ENCODE measurements around the gene PES1. TPM values are rescaled to one million over a fixed set of nuclear protein-coding genes. Genes with fewer than 3 reads are reported as not detected.
"Not testable (repeated sequence)": the region's sequence is repeated elsewhere in the genome, so short reads cannot be mapped to it uniquely, and the experiment has no call there.

The PES1 gene
- polyA plus RNA-seq (ENCODE audit: insufficient read length), result 73.1 TPM
- long read RNA-seq, donor 1, transcript PES1-202 (15 exons, 2,295 nt), result major isoform, 11 of 17 reads
- long read RNA-seq, donor 1, partial matches to known transcripts, result 0 of 17 reads
- long read RNA-seq, donor 1, other reads (novel, unspliced or antisense), result 0 of 17 reads
- long read RNA-seq, donor 2, transcript PES1-202 (15 exons, 2,295 nt), result major isoform, 6 of 9 reads
- long read RNA-seq, donor 2, partial matches to known transcripts, result 0 of 9 reads
- long read RNA-seq, donor 2, other reads (novel, unspliced or antisense), result 0 of 9 reads
- long read RNA-seq, donor 3, partial matches to known transcripts, result 0 of 2 reads
- long read RNA-seq, donor 3, other reads (novel, unspliced or antisense), result 0 of 2 reads
- long read RNA-seq, donor 4, partial matches to known transcripts, result 5 of 5 reads
- long read RNA-seq, donor 4, other reads (novel, unspliced or antisense), result 0 of 5 reads
- long read RNA-seq, donor 5, transcript PES1-202 (15 exons, 2,295 nt), result major isoform, 17 of 149 reads
- long read RNA-seq, donor 5, transcript PES1-212 (2 exons, 1,732 nt), result minor isoform, 5 of 149 reads
- long read RNA-seq, donor 5, partial matches to known transcripts, result 96 of 149 reads
- long read RNA-seq, donor 5, other reads (novel, unspliced or antisense), result 26 of 149 reads
- long read RNA-seq, donor 6, transcript PES1-209 (4 exons, 713 nt), result minor isoform, 6 of 20 reads
- long read RNA-seq, donor 6, transcript PES1-202 (15 exons, 2,295 nt), result major isoform, 10 of 20 reads
- long read RNA-seq, donor 6, partial matches to known transcripts, result 0 of 20 reads
- long read RNA-seq, donor 6, other reads (novel, unspliced or antisense), result 0 of 20 reads
- long read RNA-seq, donor 7, transcript PES1-202 (15 exons, 2,295 nt), result major isoform, 19 of 27 reads
- long read RNA-seq, donor 7, partial matches to known transcripts, result 0 of 27 reads
- long read RNA-seq, donor 7, other reads (novel, unspliced or antisense), result 5 of 27 reads
- long read RNA-seq, donor 8, transcript PES1-202 (15 exons, 2,295 nt), result major isoform, 8 of 11 reads
- long read RNA-seq, donor 8, partial matches to known transcripts, result 0 of 11 reads
- long read RNA-seq, donor 8, other reads (novel, unspliced or antisense), result 0 of 11 reads

GRCh38 chr22:30591588-30592359 is at the start of gene PES1:
PES1 (minus strand) TSS chr22:30591910; CDS start chr22:30591833, 77 bp downstream.
- DNase-seq, result peak; percentile 98

- DNase-seq, result no peak
Observed at GRCh38 chr22:30640839-30641430, 49.2 kb upstream of the PES1 start.

DNA sequence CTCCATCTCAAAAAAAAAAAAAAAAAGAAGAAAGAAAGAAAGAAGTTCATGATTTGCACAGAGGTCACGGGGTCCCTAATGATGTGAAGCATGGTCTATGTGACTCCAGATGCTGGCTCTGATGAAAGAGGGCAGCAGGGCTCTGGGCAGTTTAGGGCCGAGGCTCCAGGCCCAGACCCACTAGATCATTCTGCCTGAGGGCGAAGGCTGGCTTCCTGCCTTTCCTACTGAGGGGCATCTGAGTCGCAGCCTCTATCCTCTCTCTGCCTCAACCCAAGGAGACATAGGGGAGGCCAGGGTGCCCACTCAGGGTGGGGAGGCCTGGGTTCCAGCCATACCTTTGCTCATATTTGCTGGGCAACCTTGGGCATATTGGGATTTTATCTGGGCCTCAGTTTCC is 48.7 kb upstream of the PES1 start:
- no peak for DNase-seq

GRCh38 chr22:30637701-30638114 is 46.0 kb upstream of the PES1 start:
- no peak for DNase-seq

GRCh38 chr22:30636226-30637077 is 44.7 kb upstream of the PES1 start:
- DNase-seq, result no peak

DNA sequence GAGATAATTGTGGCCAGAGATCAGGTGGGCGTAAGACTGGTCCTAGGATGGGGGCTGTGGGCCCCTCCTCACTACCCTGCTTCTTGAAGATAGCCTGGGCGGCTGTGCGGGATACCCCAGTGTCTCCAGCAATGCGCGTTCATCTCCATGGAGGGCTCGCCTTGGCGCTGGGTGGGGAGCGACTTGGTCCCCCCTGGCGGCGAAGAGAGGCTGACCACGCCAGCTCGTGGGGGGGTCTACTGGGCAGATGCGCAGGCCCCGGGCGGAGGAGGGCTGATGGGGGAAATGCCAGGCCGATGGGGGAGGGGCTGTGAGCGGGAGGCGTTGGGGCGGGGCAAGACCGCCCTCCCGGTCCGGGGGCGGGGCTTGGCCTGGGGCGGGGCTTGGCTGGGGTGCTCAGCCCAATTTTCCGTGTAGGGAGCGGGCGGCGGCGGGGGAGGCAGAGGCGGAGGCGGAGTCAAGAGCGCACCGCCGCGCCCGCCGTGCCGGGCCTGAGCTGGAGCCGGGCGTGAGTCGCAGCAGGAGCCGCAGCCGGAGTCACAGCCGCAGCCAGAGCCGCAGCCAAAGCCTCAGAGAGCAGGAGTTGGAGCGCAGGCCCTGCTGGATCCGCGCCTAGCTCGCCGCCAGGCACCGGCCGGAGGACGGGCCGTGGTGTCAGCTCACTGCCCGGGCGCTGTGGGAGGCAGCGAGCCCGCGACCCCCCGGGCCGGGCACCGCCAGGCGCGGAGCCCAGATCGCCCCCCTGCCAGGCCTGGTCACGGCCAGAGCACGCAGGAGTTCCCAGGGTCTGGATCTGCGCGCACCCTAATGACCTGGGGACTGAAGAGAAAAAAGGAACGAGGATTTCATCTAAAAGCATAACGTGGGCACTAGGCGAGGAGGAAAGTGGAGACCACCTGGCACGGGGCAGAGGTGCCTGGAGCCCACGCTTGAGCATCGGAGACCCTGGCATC is 43.8 kb upstream of the PES1 start, which contains the start of gene SLC35E4:
Gene SLC35E4, plus strand, starts transcription at position 509 of the 953 bp plus-strand sequence. CDS start 670 bp downstream, outside the sequence.
- DNase-seq, result peak; percentile 88

GRCh38 chr22:30634471-30635233 is 42.9 kb upstream of the PES1 start:
- DNase-seq, result peak; percentile 78

GRCh38 chr22:30631469-30631868 is 39.8 kb upstream of the PES1 start:
- not testable (repeated sequence) for DNase-seq

GRCh38 chr22:30628491-30628890 is 36.8 kb upstream of the PES1 start:
- no peak for DNase-seq

GRCh38 chr22:30627471-30627870 is 35.8 kb upstream of the PES1 start:
- DNase-seq, result no peak

- no peak for DNase-seq
Observed at GRCh38 chr22:30626413-30626812, 34.7 kb upstream of the PES1 start.

DNA sequence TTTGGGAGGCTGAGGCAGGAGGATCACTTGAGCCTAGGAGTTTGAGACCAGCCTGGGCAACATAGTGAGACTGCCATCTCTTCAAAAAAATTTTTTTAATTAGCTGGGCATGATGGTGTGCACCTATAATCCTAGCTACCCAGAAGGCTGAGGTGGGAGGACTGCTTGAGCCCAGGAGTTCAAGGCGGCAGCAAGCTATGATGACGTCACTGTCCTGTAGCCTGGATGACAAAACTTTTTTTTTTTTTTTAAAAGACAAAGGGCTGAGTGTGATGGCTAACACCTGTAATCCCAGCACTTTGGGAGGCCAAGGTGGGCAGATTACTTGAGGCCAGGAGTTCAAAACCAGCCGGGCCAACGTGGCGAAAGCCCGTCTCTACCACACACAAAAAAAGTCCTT is 28.2 kb upstream of the PES1 start:
- DNase-seq, result not testable (repeated sequence)

- DNase-seq, result no peak
Observed at GRCh38 chr22:30617819-30618218, 26.1 kb upstream of the PES1 start.

- no peak for DNase-seq
Observed at GRCh38 chr22:30615543-30615954, 23.8 kb upstream of the PES1 start.

GRCh38 chr22:30614879-30615278 is 23.2 kb upstream of the PES1 start:
- DNase-seq, result no peak

DNA sequence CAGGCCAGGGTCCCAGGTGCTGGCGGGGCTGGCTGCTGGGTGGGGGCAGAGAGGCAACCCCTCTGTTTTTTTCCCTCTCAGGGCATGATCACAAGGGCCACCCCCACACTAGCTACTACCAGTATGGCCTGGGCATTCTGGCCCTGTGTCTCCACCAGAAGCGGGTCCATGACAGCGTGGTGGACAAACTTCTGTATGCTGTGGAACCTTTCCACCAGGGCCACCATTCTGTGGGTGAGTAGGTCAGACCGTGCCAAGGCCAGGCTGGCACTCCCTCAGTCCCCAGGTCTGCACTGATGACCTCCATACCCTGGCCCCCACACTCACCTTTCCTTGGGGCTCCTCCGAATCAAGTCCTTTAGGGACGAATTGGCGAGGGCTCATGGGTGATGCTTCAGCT is 22.6 kb upstream of the PES1 start:
- DNase-seq, result no peak

GRCh38 chr22:30612789-30613188 is 21.1 kb upstream of the PES1 start:
- no peak for DNase-seq

GRCh38 chr22:30611197-30611596 is 19.5 kb upstream of the PES1 start:
- DNase-seq, result no peak

Measured in left kidney (tissue), 8 donors.